Measurements from ENCODE around the gene SYNJ2.

DNA sequence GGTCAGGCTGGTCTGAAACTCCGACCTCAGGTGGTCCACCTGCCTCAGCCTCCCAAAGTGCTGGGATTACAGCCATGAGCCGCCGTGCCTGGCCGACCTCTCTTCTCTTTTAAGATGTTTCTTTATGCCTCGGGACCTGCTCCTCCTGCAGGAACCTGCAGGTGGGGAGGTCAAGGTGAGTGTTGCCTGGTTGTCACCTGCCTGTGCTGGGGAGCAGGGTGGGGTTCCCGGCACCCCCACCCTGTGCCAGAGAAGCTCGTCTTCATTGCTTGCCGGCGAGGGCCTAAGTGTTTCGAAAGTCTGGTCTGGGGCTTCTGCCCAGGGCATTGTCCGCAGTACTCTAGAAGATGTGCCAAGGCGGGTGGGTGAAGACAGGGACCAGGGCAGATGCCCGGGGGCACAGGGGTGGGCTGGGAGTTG lies 36.0 kb downstream of the SYNJ2 start:
- TF ChIP-seq CTCF (IDR thresholded peaks at IDR 0.05) (no peak), POLR2A (IDR thresholded peaks at IDR 0.05) (no peak)
